K562 (cell line): ENCODE data around the gene PRKRIP1. TPM values are rescaled to one million over a fixed set of nuclear protein-coding genes. Genes with fewer than 3 reads are reported as not detected.

Experiments used
- ATAC-seq: fragments of 200-7000 bp; cut with Tn5 transposase; 3 replicates; pipeline ENCODE4 v1.9.1; 2020; ENCODE audit warnings: moderate library complexity
- BruUV-seq: library from RNA; stranded (reverse); fragments of 400-500 nt; replicated peaks from 2 replicates; lab custom pipeline; 2021; lab: Mats Ljungman, UMichigan
- CTCF ChIA-PET: fragments of 300-600 bp; formaldehyde crosslinking; extraction: SDS; loops from one replicate; lab custom pipeline; 2021; ENCODE audit warnings: low intra/inter-chr PET ratio; lab: Yijun Ruan, JAX
- POLR2A ChIA-PET: fragments of 300-600, 350-650 bp; sonication (Branson Sonifier 250); formaldehyde crosslinking; extraction: SDS; loops from one replicate; lab custom pipeline; 2021; ENCODE audit warnings: antibody characterized with exemption, inconsistent platforms; lab: Yijun Ruan, JAX
- DNase-seq, 4 experiments: peaks; one replicate each; pipeline versions ENCODE4 v3.0.0 to v3.0.0-alpha.2; 2011 to 2018; ENCODE audit warnings: low spot score in 3 of 4, mixed read lengths in 3 of 4; ENCODE audit errors: extremely low read depth in 1 of 4
- FAIRE-seq: peaks from 2 replicates; lab custom pipeline; 2011; peaks lifted over from hg19 to GRCh38; lab: Jason Lieb, UNC
- H2AFZ ChIP-seq: 2 replicates; pipeline ENCODE4 v1.6.0; 2011; ENCODE audit warnings: low read depth, low read length, control low read depth, inconsistent platforms
- H3K27ac ChIP-seq: fragments of 200-600 bp; 3 replicates; pipeline ENCODE4 v1.8.0; 2011; ENCODE audit warnings: low read depth, mild to moderate bottlenecking, control low read depth, inconsistent platforms, low read length, moderate library complexity, mixed read lengths; ENCODE audit errors: extremely low read depth
- H3K27me3 ChIP-seq, 2 experiments: fragments of 300-600 bp in 1 of 2; 2 replicates in 1 of 2; 3 replicates in 1 of 2; pipeline versions ENCODE4 v1.6.0 to v1.8.0; 2011; ENCODE audit warnings: inconsistent platforms in 2 of 2, low read length in 2 of 2, mild to moderate bottlenecking in 1 of 2, mixed read lengths in 1 of 2, moderate library complexity in 1 of 2; ENCODE audit not compliant: control insufficient read depth in 2 of 2, insufficient read depth in 2 of 2
- H3K36me3 ChIP-seq: fragments of 300-600 bp; 3 replicates; pipeline ENCODE4 v1.8.0; 2011; ENCODE audit warnings: mild to moderate bottlenecking, low read length, inconsistent platforms; ENCODE audit not compliant: control insufficient read depth, insufficient read depth
- H3K4me1 ChIP-seq, 2 experiments: fragments of 200-600 bp in 1 of 2; replicated peaks in 1 of 2; 2 replicates in 1 of 2; 3 replicates in 1 of 2; pipeline versions ENCODE4 v1.5.1 to v1.8.0; 2011; ENCODE audit warnings: inconsistent platforms in 2 of 2, low read length in 2 of 2, mild to moderate bottlenecking in 1 of 2, mixed read lengths in 1 of 2, moderate library complexity in 1 of 2; ENCODE audit not compliant: control insufficient read depth in 2 of 2, insufficient read depth in 2 of 2
- H3K4me2 ChIP-seq: 2 replicates; pipeline ENCODE4 v1.6.1; 2011; ENCODE audit warnings: low read length, control low read depth, inconsistent platforms, mixed read lengths; ENCODE audit not compliant: insufficient read depth
- H3K4me3 ChIP-seq: fragments of 200-600 bp; sonication (generic), shearing (Covaris generic); 2 replicates; pipeline ENCODE4 v1.5.1; 2016; ENCODE audit warnings: control low read depth, inconsistent platforms
- H3K79me2 ChIP-seq: fragments of 200-600 bp; 3 replicates; pipeline ENCODE4 v1.8.0; 2011; ENCODE audit warnings: low read length, inconsistent platforms; ENCODE audit not compliant: control insufficient read depth, insufficient read depth
- H3K9ac ChIP-seq, 2 experiments: 2 replicates each; pipeline versions ENCODE4 v1.6.0 to v1.6.1; 2011; ENCODE audit warnings: low read depth in 2 of 2, low read length in 2 of 2, control low read depth in 1 of 2, inconsistent platforms in 1 of 2, mild to moderate bottlenecking in 1 of 2, mixed read lengths in 1 of 2; ENCODE audit not compliant: insufficient read depth in 1 of 2
- H3K9me1 ChIP-seq: one replicate; pipeline ENCODE4 v1.6.0; 2011; ENCODE audit warnings: inconsistent platforms, mild to moderate bottlenecking, low read length, moderate library complexity; ENCODE audit not compliant: control insufficient read depth, insufficient read depth
- H3K9me3 ChIP-seq: replicated peaks from 2 replicates; pipeline ENCODE4 v1.5.1; 2011; ENCODE audit warnings: low read depth, low read length, inconsistent platforms; ENCODE audit not compliant: control insufficient read depth, insufficient read depth
- H4K20me1 ChIP-seq: replicated peaks from 2 replicates; pipeline ENCODE4 v1.6.1; 2011; ENCODE audit warnings: low read length, inconsistent platforms, mixed read lengths; ENCODE audit not compliant: control insufficient read depth, insufficient read depth
- BCOR ChIP-seq: fragments of 450-650 bp; IDR thresholded peaks from 2 replicates; pipeline ENCODE4 v1.6.1; 2016
- CBX8 ChIP-seq: fragments of 200-600 bp; sonication (generic); IDR thresholded peaks from 2 replicates; pipeline ENCODE4 v1.6.1; 2012; ENCODE audit warnings: borderline replicate concordance, mixed run types, low read depth, mild to moderate bottlenecking, moderate library complexity, mixed read lengths, low read length, control low read depth, inconsistent platforms; ENCODE audit not compliant: poor library complexity, severe bottlenecking; ENCODE audit errors: extremely low read depth
- HNRNPH1 ChIP-seq: fragments of 200-400 bp; formaldehyde crosslinking; optimal IDR thresholded peaks from 2 replicates; pipeline ENCODE3; 2017; ENCODE audit warnings: low read depth, mild to moderate bottlenecking, low read length, moderate library complexity
- HNRNPK ChIP-seq: fragments of 200-400 bp; formaldehyde crosslinking; IDR thresholded peaks from one replicate; pipeline ENCODE4 v1.6.1; 2018; ENCODE audit warnings: mild to moderate bottlenecking, low read depth, low read length; ENCODE audit not compliant: poor library complexity, severe bottlenecking
- KDM1A ChIP-seq, 2 experiments: fragments of 450-650 bp; IDR thresholded peaks; 2 replicates each; pipeline ENCODE4 v1.6.1; 2016; ENCODE audit warnings: mild to moderate bottlenecking in 2 of 2
- MBD1 ChIP-seq: fragments of 250-450 bp; sonication (Bioruptor Pico); IDR thresholded peaks from 2 replicates; pipeline ENCODE4 v1.8.0; 2022; ENCODE audit warnings: inconsistent platforms
- MXI1 ChIP-seq: IDR thresholded peaks from 2 replicates; pipeline ENCODE4 v1.6.1; 2011; ENCODE audit warnings: low read depth, mild to moderate bottlenecking, improper control_type of control experiment, low read length
- NR2C2 ChIP-seq, 2 experiments: fragments of 200-800 bp in 1 of 2; sonication (Bioruptor generic) in 1 of 2; sonication (generic) in 1 of 2; formaldehyde crosslinking in 1 of 2; IDR thresholded peaks; 2 replicates each; pipeline versions ENCODE4 v1.6.1 to v1.8.0; 2016 to 2022; ENCODE audit warnings: mild to moderate bottlenecking in 1 of 2, missing compliant biosample characterization in 1 of 2, missing genetic modification characterization in 1 of 2, missing genetic modification reagents in 1 of 2
- RBM25 ChIP-seq: fragments of 200-400 bp; formaldehyde crosslinking; IDR thresholded peaks from 2 replicates; pipeline ENCODE4 v1.6.1; 2018; ENCODE audit warnings: low read length, low read depth, moderate library complexity; ENCODE audit not compliant: severe bottlenecking
- SMAD3 ChIP-seq: fragments of 450-650 bp; formaldehyde crosslinking; conservative IDR thresholded peaks from 2 replicates; pipeline ENCODE4 v1.4.0; 2020; ENCODE audit warnings: mild to moderate bottlenecking
- SRSF1 ChIP-seq: fragments of 200-400 bp; formaldehyde crosslinking; IDR thresholded peaks from 2 replicates; pipeline ENCODE4 v1.6.1; 2017; ENCODE audit warnings: mild to moderate bottlenecking, low read depth, low read length, moderate library complexity
- TAF15 ChIP-seq: fragments of 200-400 bp; formaldehyde crosslinking; IDR thresholded peaks from 2 replicates; pipeline ENCODE4 v1.6.1; 2017; ENCODE audit warnings: mild to moderate bottlenecking, low read depth, low read length, moderate library complexity
- ZKSCAN3 ChIP-seq: fragments of 250-450 bp; sonication (Bioruptor Pico); IDR thresholded peaks from 2 replicates; pipeline ENCODE4 v1.4.0; 2020
- ZNF431 ChIP-seq: sonication (generic); formaldehyde crosslinking; IDR thresholded peaks from 2 replicates; pipeline ENCODE4 v1.8.0; 2022; ENCODE audit warnings: mild to moderate bottlenecking, missing genetic modification reagents
- WGBS: fragments of 100-300 bp; shearing (Covaris generic); methylation state at CpG from one replicate; pipeline ENCODE4 v1.1.6; 2016; ENCODE audit warnings: low coverage, mixed read lengths; ENCODE audit not compliant: insufficient coverage; ENCODE audit errors: missing lambda C conversion rate; 5-methylcytosine and 5-hydroxymethylcytosine counted together
- in situ Hi-C: fragments of 300-500 bp; cut with MboI; formaldehyde crosslinking; loops from 4 replicates; pipeline ENCODE4 v1.15.0; 2018; ENCODE audit warnings: inconsistent platforms, mixed read lengths
- intact Hi-C: fragments of 100-400 bp; cut with micrococcal nuclease; formaldehyde crosslinking; loops from 2 replicates; pipeline ENCODE4 v1.14.2; 2022
- polyA plus RNA-seq, 8 experiments: library from polyadenylated mRNA; depleted of rRNA in 4 of 8; stranded (reverse) in 5 of 8; unstranded in 3 of 8; fragments of >200 nt; fragmentation: Nextera tagmentation in 2 of 8; fragmentation: Illumina TruSeq in 1 of 8; extraction: Ambion mirVana in 2 of 8; extraction: Trizol in 1 of 8; gene quantifications; 2 replicates each; pipeline versions ENCODE4 v1.2.1 to v1.2.3, GENCODE V29; 2011 to 2014; ENCODE audit warnings: inconsistent platforms in 1 of 8, missing spikeins in 1 of 8
- total RNA-seq, 7 experiments: library from RNA; depleted of rRNA in 6 of 7; stranded (reverse); fragments of >200 nt in 6 of 7; fragmentation: Illumina TruSeq in 2 of 7; extraction: Trizol in 2 of 7; gene quantifications; 2 replicates each; pipeline versions ENCODE4 v1.2.1 to v1.2.3, GENCODE V29; 2011 to 2021; ENCODE audit warnings: low replicate concordance in 1 of 7
- TF ChIP-seq, protein P1 (sequence below): fragments of 450-650 bp; IDR thresholded peaks from 2 replicates; pipeline ENCODE4 v1.6.1; 2016

Gene PRKRIP1
- total and polyA plus RNA-seq, 9 of the 15 experiments (the other 6 are each of a cell fraction or from before 2014, with no cell fraction given), result 14.9 to 52.1 (median 19.8) TPM

GRCh38 chr7:102403563-102403962 lies 7.4 kb downstream of the PRKRIP1 start:
- H3K9ac ChIP-seq, result no peak overlapping the region
- ATAC-seq, result no peak
- H3K9me1 ChIP-seq, result no peaks in the 10 kb centered on the region
- H3K27ac ChIP-seq, result no peak overlapping the region
- H4K20me1 ChIP-seq, result no peaks in the 10 kb centered on the region; the same call in 1 of the 2 replicates
- intact Hi-C loops, result loop anchor here (2.0 kb wide), 1 partner anchor 47 kb away; no protein-coding TSS in a partner anchor
- no peaks in the 10 kb centered on the region for H3K27me3 ChIP-seq
- H3K9me3 ChIP-seq, result no peaks in the 10 kb centered on the region
- WGBS, result 92% methylated on average over 3 of the region's 3 CpGs
- BruUV-seq, result no TSS peak
- TF ChIP-seq NR2C2 (CRISPR knock-in tag; IDR thresholded peaks at IDR 0.05), result no peak
- TF ChIP-seq NR2C2 (tag; IDR thresholded peaks at IDR 0.05), result no peak
- no peak for TF ChIP-seq ZKSCAN3 (CRISPR knock-in tag)
- TF ChIP-seq KDM1A (IDR thresholded peaks at IDR 0.05), result 0 out of 4 replicates have a peak, but pooled peaks of 1 of the 2 experiments have one; percentile 17
- no peak for TF ChIP-seq ZNF431 (CRISPR knock-in tag)
- no peak for TF ChIP-seq HNRNPH1
- TF ChIP-seq BCOR, result peak; percentile 48; the same call in 1 of the 2 replicates
- no peak for TF ChIP-seq MBD1 (CRISPR knock-in tag)
- no peak for TF ChIP-seq SRSF1
- TF ChIP-seq MXI1, result no peak
- TF ChIP-seq TAF15, result no peak
- TF ChIP-seq CBX8, result no peak
- TF ChIP-seq SMAD3 (CRISPR knock-in tag), result no peak
- TF ChIP-seq HNRNPK, result no peak
- TF ChIP-seq, protein P1, sequence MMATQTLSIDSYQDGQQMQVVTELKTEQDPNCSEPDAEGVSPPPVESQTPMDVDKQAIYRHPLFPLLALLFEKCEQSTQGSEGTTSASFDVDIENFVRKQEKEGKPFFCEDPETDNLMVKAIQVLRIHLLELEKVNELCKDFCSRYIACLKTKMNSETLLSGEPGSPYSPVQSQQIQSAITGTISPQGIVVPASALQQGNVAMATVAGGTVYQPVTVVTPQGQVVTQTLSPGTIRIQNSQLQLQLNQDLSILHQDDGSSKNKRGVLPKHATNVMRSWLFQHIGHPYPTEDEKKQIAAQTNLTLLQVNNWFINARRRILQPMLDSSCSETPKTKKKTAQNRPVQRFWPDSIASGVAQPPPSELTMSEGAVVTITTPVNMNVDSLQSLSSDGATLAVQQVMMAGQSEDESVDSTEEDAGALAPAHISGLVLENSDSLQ, result no peak
- TF ChIP-seq RBM25, result peak; percentile 67
- H3K4me3 ChIP-seq, result no peak overlapping the region
- H3K79me2 ChIP-seq, result no peaks in the 10 kb centered on the region
- no peak overlapping the region for H2AFZ ChIP-seq
- ChIA-PET POLR2A (interaction anchor here (1.5 kb wide), 1 partner anchor 9 kb away, joined by 8 read pairs; no protein-coding TSS in a partner anchor), CTCF (no interaction called here)
- no peak for DNase-seq
- in situ Hi-C loops, result no loop called here
- no peak overlapping the region for H3K4me2 ChIP-seq
- peaks cover 97% of the 10 kb centered on the region for H3K36me3 ChIP-seq
- FAIRE-seq, result no peak
- no peaks in the 10 kb centered on the region; a peak in 1 of 5 replicates for H3K4me1 ChIP-seq
